ENCODE data around the gene RPP25.
"Not testable (repeated sequence)": the region's sequence is repeated elsewhere in the genome, so short reads cannot be mapped to it uniquely, and the experiment has no call there.

RPP25 gene

GRCh38 chr15:74962219-74962618 lies 5.6 kb upstream of the RPP25 start:
- no peak for DNase-seq

- no peak for DNase-seq
Measured at GRCh38 chr15:74961616-74962015, 5.0 kb upstream of the RPP25 start.

- no peak for DNase-seq
Measured at GRCh38 chr15:74960995-74961588, 4.5 kb upstream of the RPP25 start.

DNA sequence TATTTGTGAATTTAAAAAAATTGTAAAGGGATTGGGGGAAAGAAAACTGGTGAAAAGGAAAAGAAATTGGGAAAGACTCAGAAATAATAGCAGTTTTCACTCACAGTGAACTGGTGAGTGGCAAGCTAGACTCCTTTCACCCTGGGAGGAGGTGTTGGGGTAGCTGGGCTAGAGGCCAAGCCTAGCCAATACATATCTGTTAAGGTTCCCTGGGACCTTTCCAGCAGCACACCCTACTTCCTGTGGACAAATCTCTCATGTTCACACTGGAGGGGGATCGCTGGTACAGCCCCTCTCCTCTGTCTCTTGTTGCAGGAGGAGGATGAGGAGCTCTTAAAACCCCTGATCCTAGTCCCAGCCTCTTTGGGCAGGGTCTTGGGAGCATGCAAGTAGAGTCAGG lies 3.7 kb upstream of the RPP25 start:
- no peak for DNase-seq

- no peak for DNase-seq
Measured at GRCh38 chr15:74959586-74959939, 3.0 kb upstream of the RPP25 start.

DNA sequence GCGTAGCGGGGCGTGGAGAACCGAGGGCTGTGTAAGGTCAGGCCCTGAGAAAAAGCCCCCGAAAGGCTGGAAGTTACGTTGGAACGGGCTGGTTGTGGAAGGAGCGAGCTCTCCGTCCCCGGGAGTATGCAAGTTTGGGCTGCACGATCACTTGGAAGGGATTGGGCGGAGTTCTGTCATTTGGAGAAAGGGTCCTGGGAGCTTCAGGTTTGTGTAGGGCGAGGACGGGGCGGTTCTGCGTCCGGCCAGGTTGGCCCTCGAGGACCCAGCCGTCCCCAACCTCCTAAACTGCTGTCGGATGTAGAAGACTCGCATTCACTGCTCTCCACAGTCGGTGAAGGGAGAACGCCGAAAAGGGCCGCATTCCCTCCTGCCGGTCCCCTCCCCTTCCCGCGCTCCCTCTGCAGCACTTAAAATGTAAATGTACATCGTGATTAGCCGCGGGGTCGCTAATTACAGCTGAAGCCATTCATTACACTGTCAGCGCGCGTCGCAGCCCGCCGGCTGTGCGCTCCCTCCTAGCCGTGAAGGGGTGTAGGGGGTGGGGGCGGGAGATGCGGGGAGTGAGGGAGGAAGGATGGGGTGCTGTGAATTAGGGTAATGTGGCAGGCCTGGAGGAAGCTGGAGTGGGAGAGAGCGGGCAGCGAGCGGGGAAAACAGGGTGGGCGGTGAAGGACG lies 2.5 kb upstream of the RPP25 start:
- DNase-seq = no peak

- peak; percentile 7 for DNase-seq
Measured at GRCh38 chr15:74958320-74958907, 1.8 kb upstream of the RPP25 start.

GRCh38 chr15:74957476-74958035 lies 984 bp upstream of the RPP25 start:
- DNase-seq = peak; percentile 13

DNA sequence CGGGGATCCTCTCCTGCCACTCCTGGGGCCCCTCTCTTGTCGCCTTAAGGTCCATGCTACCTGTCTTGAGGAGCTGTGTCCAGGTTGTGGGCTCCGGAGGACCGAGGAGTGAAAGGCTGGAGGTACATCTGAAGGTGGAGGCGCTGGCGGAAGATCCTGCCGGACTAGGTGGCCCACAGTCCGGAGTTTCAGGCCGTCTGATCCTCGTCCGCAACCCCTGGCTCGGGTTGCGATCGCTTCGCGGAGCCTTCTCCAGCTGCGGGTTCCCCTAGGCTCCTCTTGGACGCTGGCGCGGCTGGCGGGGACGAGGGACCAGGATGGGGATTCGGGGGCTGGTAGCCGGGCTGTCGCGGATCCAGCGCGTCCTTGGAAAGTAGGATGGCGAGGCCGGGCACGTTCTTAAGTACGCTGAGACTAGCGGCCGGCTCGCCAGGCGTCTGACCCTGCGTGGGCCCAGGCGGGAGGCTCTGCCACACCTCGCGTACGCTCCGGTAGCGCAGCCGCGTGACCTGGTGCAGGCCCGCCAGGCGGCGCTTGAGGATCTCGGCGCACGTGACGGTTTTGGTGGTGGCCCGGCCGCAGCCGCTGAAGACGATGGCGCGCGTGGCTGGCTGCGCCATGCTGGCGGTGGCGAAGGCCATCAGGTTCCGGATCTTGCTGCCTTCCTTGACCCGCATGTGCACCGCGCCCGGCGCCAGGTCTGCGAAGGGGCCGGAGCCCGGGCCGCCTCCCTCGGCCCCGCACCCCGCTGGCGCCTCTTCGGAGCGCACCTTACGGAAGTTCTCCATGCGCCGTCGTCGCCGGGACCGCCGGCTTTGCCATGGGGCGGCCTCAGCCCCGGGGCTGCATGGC lies 550 bp downstream of the RPP25 start:
- DNase-seq = peak; percentile 76

- no peak for DNase-seq
Measured at GRCh38 chr15:74955017-74955416, 1.6 kb downstream of the RPP25 start.

DNA sequence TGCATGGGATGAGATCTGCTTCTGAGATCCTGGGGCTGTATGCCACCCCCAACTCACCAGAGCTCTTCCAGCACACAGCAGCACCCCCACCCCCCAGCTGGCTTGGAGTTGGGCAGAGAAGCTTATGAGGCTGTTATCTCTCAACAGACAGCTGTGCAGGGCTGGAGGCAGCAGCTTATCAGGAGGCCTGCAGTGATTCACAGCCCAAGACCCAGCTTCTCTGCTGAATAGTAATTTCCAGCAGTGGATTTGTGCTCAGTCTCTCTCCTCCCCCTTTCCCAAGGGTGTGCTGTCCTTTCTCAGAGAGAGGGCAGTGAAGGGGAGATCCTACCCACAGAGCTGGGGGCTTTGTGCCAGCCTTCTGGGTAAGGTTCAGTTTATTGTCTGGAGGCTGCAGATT lies 2.1 kb downstream of the RPP25 start:
- DNase-seq = no peak

GRCh38 chr15:74951006-74951405 lies 5.6 kb downstream of the RPP25 start:
- DNase-seq = no peak

DNA sequence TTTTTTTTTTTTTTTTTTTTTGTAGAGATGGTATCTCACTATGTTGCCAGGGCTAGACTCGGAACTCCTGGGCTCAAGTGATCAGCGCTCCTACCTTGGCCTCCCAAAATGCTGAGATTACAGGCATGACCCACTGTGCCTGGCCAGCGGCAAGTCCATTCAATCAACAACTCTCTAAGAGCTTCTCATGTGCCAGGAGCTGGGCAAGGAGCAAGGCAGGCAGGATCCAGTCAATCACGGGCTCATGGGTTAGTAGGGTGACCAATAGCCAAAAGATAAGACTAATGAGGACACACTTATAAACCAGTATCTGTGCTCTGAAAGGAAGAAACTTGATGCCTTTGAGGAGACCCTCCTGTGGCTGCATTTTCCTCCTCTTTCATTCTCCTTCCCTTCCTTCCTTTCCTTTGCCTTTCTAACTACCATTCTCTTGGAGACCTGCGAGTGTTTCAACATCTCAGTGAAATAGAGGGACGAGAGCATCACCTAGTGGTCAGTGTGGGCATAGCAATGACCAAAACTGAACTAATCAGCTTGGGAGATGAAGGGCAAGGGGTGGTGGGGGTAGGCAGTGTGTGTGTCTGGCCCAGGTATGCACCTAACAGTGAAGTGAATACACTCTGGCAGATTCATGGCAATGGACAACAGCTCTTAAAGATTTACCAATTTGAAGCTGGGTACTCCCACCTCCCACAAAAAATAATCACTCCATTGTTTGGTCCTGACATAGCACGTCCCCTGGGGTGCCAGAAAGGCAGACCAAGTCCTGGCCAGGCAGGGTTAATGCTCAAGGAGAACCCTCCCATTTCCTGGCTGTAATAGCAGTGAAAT lies 6.3 kb downstream of the RPP25 start:
- DNase-seq = peak; percentile 80

DNA sequence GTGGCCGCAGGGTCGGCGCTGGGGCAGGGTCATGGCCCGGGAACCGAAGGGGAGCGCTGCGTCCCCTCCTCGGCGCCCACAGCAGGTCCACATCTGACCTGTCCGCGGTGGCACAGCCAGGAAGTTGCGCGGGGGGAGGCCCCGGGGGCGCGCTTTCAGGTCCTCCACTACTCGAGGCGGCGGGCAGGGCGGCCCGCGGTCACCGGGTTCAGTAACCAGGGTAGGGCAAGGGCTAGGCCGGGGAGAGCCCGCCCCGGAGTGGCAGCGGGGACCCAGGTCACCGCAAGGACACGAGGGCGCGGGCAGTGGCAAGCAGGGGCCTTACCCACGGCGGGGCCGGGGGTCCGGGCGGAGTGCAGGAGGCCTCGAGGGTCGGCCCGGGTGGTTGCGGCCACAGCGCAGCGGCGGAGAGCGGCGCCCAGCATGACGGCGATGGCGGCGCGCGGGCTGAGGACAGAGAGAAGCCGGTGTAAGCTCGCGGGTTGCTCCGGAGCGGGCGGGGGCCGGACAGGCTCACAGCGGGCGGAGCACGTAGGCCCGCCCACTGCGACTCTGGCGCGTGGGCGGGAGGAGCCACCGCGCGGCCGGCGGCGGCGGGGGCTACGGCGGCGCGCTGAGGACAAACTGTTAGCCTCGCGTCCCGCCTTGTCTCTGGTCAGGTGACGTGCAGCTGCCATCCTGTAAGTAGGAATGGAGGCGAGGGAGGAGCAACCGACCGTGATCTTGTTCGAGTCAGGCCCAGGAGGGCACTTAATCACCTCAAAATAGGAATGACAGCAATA lies 18.8 kb downstream of the RPP25 start, which contains the start of gene COX5A:
TSS of gene COX5A (minus strand) at position 484 of the 782 bp plus-strand sequence. CDS start at position 425, 59 bp downstream.
- peak; percentile 92 for DNase-seq

- DNase-seq = no peak
Measured at GRCh38 chr15:74937272-74937589, 19.3 kb downstream of the RPP25 start.

DNA sequence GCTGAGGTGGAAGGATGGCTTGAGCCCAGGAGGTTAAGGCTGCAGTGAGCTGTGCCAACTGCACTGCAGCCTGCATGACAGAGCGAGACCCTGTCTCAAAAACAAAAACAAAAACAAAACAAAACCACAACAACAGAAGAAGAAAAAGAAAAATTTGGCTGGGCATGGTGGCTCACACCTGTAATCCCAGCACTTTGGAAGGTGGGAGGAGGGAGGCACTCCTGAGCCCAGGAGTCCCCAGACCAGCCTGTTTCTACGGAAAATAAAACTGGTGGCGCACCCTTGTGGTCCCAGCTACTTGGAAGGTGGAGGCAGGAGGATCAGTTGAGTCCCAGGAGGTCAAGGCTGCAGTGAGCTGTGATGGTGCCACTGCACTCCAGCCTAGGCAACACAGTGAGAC lies 21.4 kb downstream of the RPP25 start:
- not testable (repeated sequence) for DNase-seq

- no peak for DNase-seq
Measured at GRCh38 chr15:74933573-74933972, 23.0 kb downstream of the RPP25 start.

DNA sequence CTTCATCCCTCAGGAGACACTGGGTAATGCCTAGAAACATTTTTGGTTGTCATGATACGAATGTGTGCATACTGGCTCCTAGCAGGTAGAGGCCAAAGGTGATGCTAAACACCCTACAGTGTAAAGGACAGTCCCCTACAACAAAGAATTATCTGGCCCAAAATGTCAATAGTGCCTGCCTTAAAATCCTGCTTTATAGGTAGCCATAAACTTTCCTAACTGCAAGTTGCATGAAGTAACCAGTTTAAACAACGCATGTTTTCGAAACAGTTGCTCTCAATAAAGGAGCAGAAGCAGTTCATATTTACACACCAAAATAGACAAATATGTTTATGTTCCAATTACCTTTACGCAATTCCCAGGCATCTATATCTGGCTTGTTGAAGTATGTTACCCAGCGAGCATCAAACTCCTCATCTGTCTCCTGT lies 27.8 kb downstream of the RPP25 start:
- no peak for DNase-seq

DNA sequence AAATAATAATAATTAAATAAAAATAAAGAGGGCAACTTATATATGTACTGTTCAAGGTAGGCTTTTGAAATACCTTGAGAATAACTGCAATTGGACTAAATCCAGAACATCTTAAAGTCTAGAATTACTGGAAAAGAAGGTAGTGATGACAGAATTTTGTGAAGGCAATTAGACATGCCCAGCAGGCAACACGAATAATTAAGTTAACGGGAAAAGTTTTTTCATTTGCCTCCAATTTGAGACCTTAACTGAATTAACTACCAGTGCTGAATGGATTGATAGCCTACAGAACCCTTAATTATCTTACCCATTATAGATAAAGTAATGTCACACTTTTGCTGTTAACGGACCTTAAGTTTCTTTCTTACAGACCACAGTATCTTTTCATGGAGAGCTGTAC lies 32.0 kb downstream of the RPP25 start:
- DNase-seq = no peak

DNA sequence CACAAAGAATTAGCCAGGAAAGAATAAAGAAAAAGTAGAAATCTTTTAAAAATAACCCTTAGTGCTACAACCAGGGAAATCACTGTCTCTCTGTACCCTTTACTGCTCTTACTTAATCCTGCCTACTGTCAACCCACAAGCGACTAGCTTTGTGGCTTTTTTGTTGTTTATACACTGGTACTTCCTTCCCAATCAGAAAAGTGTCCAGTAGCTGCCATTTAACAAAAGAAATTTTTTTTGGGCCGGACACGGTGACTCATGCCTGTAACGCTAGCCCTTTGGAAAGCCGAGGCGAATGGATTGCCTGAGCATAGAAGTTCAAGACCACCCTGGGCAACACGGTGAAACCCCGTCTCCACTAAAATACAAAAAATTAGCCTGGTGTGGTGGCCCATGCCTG lies 36.1 kb downstream of the RPP25 start:
- no peak for DNase-seq

- no peak for DNase-seq
Measured at GRCh38 chr15:74917676-74918075, 38.9 kb downstream of the RPP25 start.

GRCh38 chr15:74913799-74914198 lies 42.8 kb downstream of the RPP25 start:
- DNase-seq = not testable (repeated sequence)
